Aorta (tissue), 5 donors: ENCODE results near the gene OR2T29. TPM values are rescaled to one million over a fixed set of nuclear protein-coding genes. Genes with fewer than 3 reads are reported as not detected.
"Not testable (repeated sequence)": the region's sequence is repeated elsewhere in the genome, so short reads cannot be mapped to it uniquely, and the experiment has no call there.

ENCODE experiments used
- ATAC-seq: fragments of 200-7000 bp; cut with Tn5 transposase; one replicate; pipeline ENCODE4 v1.9.1; 2022; ENCODE audit warnings: moderate library complexity; ENCODE audit not compliant: low FRiP score
- DNase-seq, 2 donors: peaks; one replicate each; pipeline ENCODE4 v3.0.0-alpha.2; 2020
- H3K27ac ChIP-seq, 2 donors: one replicate each; pipeline ENCODE4 v1.5.1; 2013; ENCODE audit warnings: low read length in 2 of 2, mild to moderate bottlenecking in 2 of 2, moderate library complexity in 2 of 2, control low read depth in 1 of 2, inconsistent platforms in 1 of 2, low read depth in 1 of 2
- H3K27me3 ChIP-seq, 2 donors: one replicate each; pipeline ENCODE4 v1.6.1; 2013; ENCODE audit warnings: control low read depth in 1 of 2, low read length in 1 of 2, mild to moderate bottlenecking in 1 of 2, moderate library complexity in 1 of 2; ENCODE audit not compliant: insufficient read depth in 2 of 2, control insufficient read depth in 1 of 2
- H3K36me3 ChIP-seq, 2 donors: one replicate each; pipeline ENCODE4 v1.6.1; 2013; ENCODE audit warnings: control low read depth in 1 of 2, low read length in 1 of 2, mild to moderate bottlenecking in 1 of 2; ENCODE audit not compliant: insufficient read depth in 2 of 2, control insufficient read depth in 1 of 2
- H3K4me1 ChIP-seq, 2 donors: one replicate each; pipeline ENCODE4 v1.6.1; 2013; ENCODE audit warnings: low read length in 2 of 2, control low read depth in 1 of 2, mild to moderate bottlenecking in 1 of 2, moderate library complexity in 1 of 2; ENCODE audit not compliant: insufficient read depth in 2 of 2, control insufficient read depth in 1 of 2
- H3K4me3 ChIP-seq, 2 donors: one replicate each; pipeline ENCODE4 v1.5.1; 2013; ENCODE audit warnings: low read length in 2 of 2, control low read depth in 1 of 2, mild to moderate bottlenecking in 1 of 2
- H3K9me3 ChIP-seq: one replicate; pipeline ENCODE4 v1.6.1; 2013; ENCODE audit warnings: mild to moderate bottlenecking, low read length; ENCODE audit not compliant: control insufficient read depth
- WGBS, 2 donors: extraction: QIAGEN DNeasy Blood & Tissue Kit; methylation state at CpG; one replicate each; pipeline ENCODE4 v1.1.7; 2013; 5-methylcytosine and 5-hydroxymethylcytosine counted together
- intact Hi-C, 2 donors: fragments of 100-400 bp; cut with DNase I; formaldehyde crosslinking; loops; one replicate each; pipeline versions ENCODE4 v1.14.2 to v1.15.0; 2022
- polyA plus RNA-seq, 2 donors: library from polyadenylated mRNA; stranded (reverse); fragments of 200-250 nt; gene quantifications; one replicate each; pipeline ENCODE4 v1.2.3, GENCODE V29; 2013
- total RNA-seq, 2 donors: library from RNA; stranded (reverse); fragmentation: NEBNext Ultra II Directional; extraction: Animal tissue kit (Norgen Biotek cat#: 25700); gene quantifications; one replicate each; pipeline ENCODE4 v1.2.1, GENCODE V29; 2021
- donor health status: healthy with polysubstance abuse.
- donor health status: Bipolar disorder and iron deficiency.
- donor health status: DM: no; HTN: no; CAD: no.
- donor health status: DM: no; HTN: no; CAD: no.
- donor health status: DM: yes; HTN: yes; CAD: no.

OR2T29 gene
- total and polyA plus RNA-seq, 4 donors, result not detected

GRCh38 chr1:248565530-248566373, 3.2 kb upstream of the OR2T29 start:
- H3K9me3 ChIP-seq, ATAC-seq, H3K27me3 ChIP-seq, H3K27ac ChIP-seq, DNase-seq, H3K4me1 ChIP-seq, H3K36me3 ChIP-seq, H3K4me3 ChIP-seq, intact Hi-C loops: not testable (repeated sequence)
- WGBS, 2 donors, result 69 to 80% methylated on average over 11 of the region's 11 CpGs

- peak; percentile 38 for ATAC-seq
- WGBS, 2 donors, result no CpG with 5 or more reads among the region's 6 CpGs
- intact Hi-C loops, H3K9me3 ChIP-seq, H3K4me1 ChIP-seq, DNase-seq, H3K27me3 ChIP-seq, H3K4me3 ChIP-seq, H3K36me3 ChIP-seq, H3K27ac ChIP-seq: not testable (repeated sequence)
These were observed 11.5 kb downstream of the OR2T29 start for GRCh38 chr1:248551027-248551426.

GRCh38 chr1:248547383-248547782, 15.2 kb downstream of the OR2T29 start:
- WGBS, 2 donors, result no CpG with 5 or more reads among the region's 2 CpGs
- H3K4me3 ChIP-seq, H3K27me3 ChIP-seq, H3K4me1 ChIP-seq, intact Hi-C loops, DNase-seq, H3K9me3 ChIP-seq, H3K36me3 ChIP-seq, H3K27ac ChIP-seq, ATAC-seq: not testable (repeated sequence)

GRCh38 chr1:248537449-248537848, 25.1 kb downstream of the OR2T29 start:
- H3K27ac ChIP-seq, H3K4me3 ChIP-seq, H3K36me3 ChIP-seq, H3K4me1 ChIP-seq, intact Hi-C loops, H3K27me3 ChIP-seq, DNase-seq, H3K9me3 ChIP-seq, ATAC-seq: not testable (repeated sequence)

DNA sequence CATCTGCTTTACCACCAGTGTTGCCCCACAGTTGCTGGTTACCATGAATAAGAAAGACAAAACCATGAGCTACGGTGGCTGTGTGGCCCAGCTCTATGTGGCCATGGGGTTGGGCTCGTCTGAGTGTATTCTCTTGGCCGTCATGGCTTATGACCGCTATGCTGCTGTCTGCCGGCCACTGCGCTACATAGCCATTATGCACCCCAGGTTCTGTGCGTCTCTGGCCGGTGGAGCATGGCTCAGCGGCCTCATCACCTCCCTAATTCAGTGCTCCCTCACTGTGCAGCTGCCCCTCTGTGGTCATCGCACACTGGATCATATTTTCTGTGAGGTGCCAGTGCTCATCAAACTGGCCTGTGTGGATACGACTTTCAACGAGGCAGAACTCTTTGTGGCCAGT, 40.7 kb downstream of the OR2T29 start:
- H3K4me1 ChIP-seq, result no peaks in the 10 kb centered on the region
- no peaks in the 10 kb centered on the region for H3K36me3 ChIP-seq
- no peak overlapping the region for H3K4me3 ChIP-seq
- H3K9me3 ChIP-seq, result peaks cover 2% of the 10 kb centered on the region
- ATAC-seq (no peak), DNase-seq (no peak)
- intact Hi-C loops, result no loop called here
- H3K27me3 ChIP-seq, result no peaks in the 10 kb centered on the region
- WGBS, 2 donors, result 84 to 86% methylated on average over 12 of the region's 12 CpGs
- H3K27ac ChIP-seq, result no peak overlapping the region

DNA sequence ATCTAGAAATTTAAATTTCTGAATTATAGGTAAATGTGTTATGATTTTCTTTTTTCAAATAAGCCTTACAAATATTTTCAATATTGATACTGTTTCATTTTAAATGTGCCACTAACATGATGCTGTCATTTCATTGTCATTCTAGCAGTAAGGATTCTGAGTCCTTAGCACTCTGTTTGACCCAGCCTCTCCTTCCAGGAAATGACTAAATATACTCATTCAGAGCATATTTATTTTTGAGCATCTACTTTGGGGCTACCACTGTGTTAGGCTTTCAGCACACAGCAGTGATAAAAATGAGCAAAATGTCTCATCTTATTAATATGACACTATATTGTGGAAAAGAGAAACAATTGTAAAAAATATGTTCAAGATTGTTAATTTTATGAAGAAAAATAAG, 52.4 kb downstream of the OR2T29 start:
- H3K27ac ChIP-seq, H3K9me3 ChIP-seq, ATAC-seq, intact Hi-C loops, H3K4me1 ChIP-seq, H3K4me3 ChIP-seq, H3K36me3 ChIP-seq, DNase-seq, H3K27me3 ChIP-seq: not testable (repeated sequence)

GRCh38 chr1:248507773-248508172, 54.8 kb downstream of the OR2T29 start, which contains the start of gene OR2G6:
OR2G6 (plus strand) TSS chr1:248508073; CDS start chr1:248521647, 13,574 bp downstream.
- H3K27me3 ChIP-seq, intact Hi-C loops, H3K9me3 ChIP-seq, H3K4me1 ChIP-seq, H3K4me3 ChIP-seq, H3K36me3 ChIP-seq, DNase-seq, H3K27ac ChIP-seq, ATAC-seq: not testable (repeated sequence)
- no CpG with 5 or more reads among the region's 2 CpGs for WGBS, 2 donors

Other genes with a start within 250 kb of the OR2T29 start
- not detected for gene OR2M7, start 238.2 kb downstream of the OR2T29 start, total RNA-seq
- not detected for gene OR2M7, start 238.2 kb downstream of the OR2T29 start, polyA plus RNA-seq
- not detected for gene OR14C36, start 214.0 kb downstream of the OR2T29 start, total RNA-seq
- gene OR14C36, start 214.0 kb downstream of the OR2T29 start, polyA plus RNA-seq, result not detected
- not detected for gene OR2T4, start 201.1 kb downstream of the OR2T29 start, total RNA-seq
- not detected for gene OR2T4, start 201.1 kb downstream of the OR2T29 start, polyA plus RNA-seq
- gene OR2T6, start 187.0 kb downstream of the OR2T29 start, total RNA-seq, result not detected
- gene OR2T6, start 187.0 kb downstream of the OR2T29 start, polyA plus RNA-seq, result under 1 TPM in 1 of 2 donors, not detected in 1; 0.13 TPM
- not detected for gene OR2T1, start 159.7 kb downstream of the OR2T29 start, total RNA-seq
- under 1 TPM in 1 of 2 donors, not detected in 1; 0.63 TPM for gene OR2T1, start 159.7 kb downstream of the OR2T29 start, polyA plus RNA-seq
- not detected for gene OR2T2, start 117.1 kb downstream of the OR2T29 start, total RNA-seq
- gene OR2T2, start 117.1 kb downstream of the OR2T29 start, polyA plus RNA-seq, result not detected
- not detected for gene OR2T3, start 89.4 kb downstream of the OR2T29 start, total RNA-seq
- gene OR2T3, start 89.4 kb downstream of the OR2T29 start, polyA plus RNA-seq, result not detected
- not detected for gene OR2T5, start 74.2 kb downstream of the OR2T29 start, total RNA-seq
- gene OR2T5, start 74.2 kb downstream of the OR2T29 start, polyA plus RNA-seq, result not detected
- not detected for gene OR2G6, start 54.7 kb downstream of the OR2T29 start, total RNA-seq
- not detected for gene OR2G6, start 54.7 kb downstream of the OR2T29 start, polyA plus RNA-seq
- not detected for gene OR2T34, start 12.0 kb upstream of the OR2T29 start, total RNA-seq
- gene OR2T34, start 12.0 kb upstream of the OR2T29 start, polyA plus RNA-seq, result not detected
- gene OR2T10, start 34.9 kb upstream of the OR2T29 start, total RNA-seq, result not detected
- gene OR2T10, start 34.9 kb upstream of the OR2T29 start, polyA plus RNA-seq, result not detected
- gene OR2T11, start 72.3 kb upstream of the OR2T29 start, total RNA-seq, result not detected
- not detected for gene OR2T11, start 72.3 kb upstream of the OR2T29 start, polyA plus RNA-seq
- not detected for gene OR2T35, start 82.5 kb upstream of the OR2T29 start, total RNA-seq
- not detected for gene OR2T35, start 82.5 kb upstream of the OR2T29 start, polyA plus RNA-seq
- not detected for gene OR2T27, start 92.8 kb upstream of the OR2T29 start, total RNA-seq
- not detected for gene OR2T27, start 92.8 kb upstream of the OR2T29 start, polyA plus RNA-seq
- not detected for gene OR14I1, start 140.0 kb upstream of the OR2T29 start, total RNA-seq
- gene OR14I1, start 140.0 kb upstream of the OR2T29 start, polyA plus RNA-seq, result not detected
- gene LYPD8, start 193.0 kb upstream of the OR2T29 start, total RNA-seq, result not detected
- gene LYPD8, start 193.0 kb upstream of the OR2T29 start, polyA plus RNA-seq, result 1 to 10 TPM; 1.4 to 4.8 TPM